Stimulated activated CD8-positive, alpha-beta memory T cell treated with anti-CD3 and anti-CD28 coated beads, Interleukin-7, amount 100 ng/mL, for 1 hour (primary cell): ENCODE results near the gene GAREM2.
"Not testable (repeated sequence)": the region's sequence is repeated elsewhere in the genome, so short reads cannot be mapped to it uniquely, and the experiment has no call there.

Source experiments
- DNase-seq, 2 donors: peaks; one replicate each; pipeline ENCODE4 v3.0.0-alpha.2; 2020; ENCODE audit warnings: low read depth in 2 of 2

GAREM2 gene

GRCh38 chr2:26172871-26173775 lies at the start of gene GAREM2:
GAREM2 (plus strand) TSS chr2:26173088; CDS start chr2:26173221, 133 bp downstream.
- DNase-seq, result no peak

DNA sequence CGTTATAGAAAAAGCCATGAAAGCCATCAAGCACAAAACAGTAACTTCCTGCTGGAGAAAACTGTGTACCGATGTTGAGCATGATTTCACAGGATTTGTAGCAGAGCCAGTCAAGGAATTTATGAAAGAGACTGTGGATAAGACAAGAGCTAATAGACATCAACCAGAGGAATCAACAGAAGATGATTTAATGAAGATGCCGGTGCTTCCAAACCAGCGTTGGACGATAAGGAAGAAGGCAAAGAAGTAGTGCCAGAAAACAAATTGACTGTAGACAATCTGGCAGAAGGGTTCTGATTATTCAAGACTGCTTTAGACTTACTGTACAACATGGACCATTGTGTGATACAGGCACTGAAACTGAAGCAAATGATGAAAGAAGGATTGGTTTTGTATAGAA lies 49.5 kb upstream of the GAREM2 start:
- no peak for DNase-seq

- DNase-seq, result no peak
Measured at GRCh38 chr2:26126074-26126473, 46.8 kb upstream of the GAREM2 start.

DNA sequence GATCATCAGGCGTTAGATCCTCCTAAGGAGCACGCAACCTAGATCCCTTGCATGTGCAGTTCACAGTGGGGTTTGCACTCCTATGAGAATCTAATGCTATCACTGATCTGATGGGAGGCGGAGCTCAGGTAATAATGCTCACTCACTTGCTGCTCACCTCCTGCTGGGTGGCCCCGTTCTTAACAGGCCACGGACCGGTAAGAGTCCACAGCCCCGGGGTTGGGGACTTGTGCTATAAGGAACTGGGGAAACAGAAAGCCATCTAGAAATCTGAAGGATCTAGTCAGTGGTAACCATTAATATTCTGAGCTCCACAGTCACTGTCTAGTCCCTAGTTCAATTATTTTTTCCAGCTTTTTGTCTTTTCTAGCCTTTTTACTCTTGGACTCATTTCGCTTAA lies 44.7 kb upstream of the GAREM2 start:
- no peak for DNase-seq

DNA sequence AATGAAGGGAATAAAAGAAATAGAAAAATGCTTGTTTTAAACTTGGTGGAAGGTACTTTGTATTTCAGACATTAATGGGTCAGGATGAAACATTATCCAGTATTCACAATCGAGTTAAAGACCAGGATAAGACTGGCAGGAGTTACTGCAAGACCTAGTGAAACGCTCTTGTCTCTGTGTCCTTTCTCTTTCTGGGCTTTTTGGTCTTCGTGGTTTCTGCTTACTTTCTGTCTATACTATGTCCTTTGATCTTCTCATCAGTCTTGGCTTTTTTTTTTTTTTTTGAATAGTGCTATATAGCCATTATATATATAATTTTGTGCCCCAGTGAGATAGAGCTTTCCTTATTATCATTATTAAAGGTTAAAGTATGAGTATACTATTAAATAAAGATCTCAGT lies 42.1 kb upstream of the GAREM2 start:
- no peak for DNase-seq

DNA sequence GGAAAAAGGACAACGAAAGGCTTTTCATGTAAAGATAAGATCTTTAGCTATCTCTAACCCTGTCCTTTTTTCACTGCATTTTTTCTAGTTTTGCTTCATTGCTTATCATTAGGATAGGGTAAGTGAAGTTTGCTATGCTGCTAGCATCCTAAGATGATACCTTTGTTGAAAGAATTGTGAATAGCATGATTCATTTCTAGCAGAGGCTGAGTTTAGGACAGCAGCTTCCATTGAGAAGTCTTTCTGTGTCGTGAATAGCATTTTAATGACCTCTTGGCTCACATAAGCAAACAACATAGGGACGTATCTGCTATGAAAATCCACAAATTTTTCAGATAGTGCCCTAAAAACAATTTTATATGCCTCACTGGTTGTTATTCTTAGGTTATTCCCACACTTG lies 36.4 kb upstream of the GAREM2 start:
- no peak for DNase-seq

GRCh38 chr2:26139269-26140183 lies 33.4 kb upstream of the GAREM2 start:
- DNase-seq, result no peak

DNA sequence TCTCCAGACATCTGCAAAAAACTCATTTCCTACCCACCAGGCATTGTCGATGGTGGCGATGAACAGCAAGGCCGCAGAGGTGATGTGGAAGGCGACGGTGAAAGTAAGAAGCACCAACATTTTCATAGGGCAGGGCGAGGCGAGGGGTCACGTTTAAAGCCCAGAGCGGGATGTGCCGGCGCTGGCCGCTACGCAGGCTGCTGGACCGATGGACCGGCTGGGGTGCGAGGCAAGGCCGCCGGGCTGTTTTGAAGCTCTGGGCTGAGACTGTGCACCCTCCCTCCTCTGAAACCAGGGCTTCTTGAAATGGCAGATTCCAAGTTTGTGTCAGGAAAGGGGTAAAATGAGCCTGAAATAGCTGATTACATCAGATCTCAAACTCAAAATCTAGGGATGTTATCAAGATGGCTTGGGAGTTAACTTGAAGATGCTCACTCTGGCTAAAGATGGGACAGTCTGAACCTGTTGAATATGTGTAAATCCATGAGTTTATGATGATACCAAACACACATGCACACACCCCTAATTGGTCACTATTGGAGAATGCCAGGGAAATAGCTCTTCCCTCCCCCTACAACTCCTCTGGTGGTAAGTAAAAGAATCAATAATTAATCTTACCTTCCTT lies 31.6 kb upstream of the GAREM2 start:
- no peak for DNase-seq

DNA sequence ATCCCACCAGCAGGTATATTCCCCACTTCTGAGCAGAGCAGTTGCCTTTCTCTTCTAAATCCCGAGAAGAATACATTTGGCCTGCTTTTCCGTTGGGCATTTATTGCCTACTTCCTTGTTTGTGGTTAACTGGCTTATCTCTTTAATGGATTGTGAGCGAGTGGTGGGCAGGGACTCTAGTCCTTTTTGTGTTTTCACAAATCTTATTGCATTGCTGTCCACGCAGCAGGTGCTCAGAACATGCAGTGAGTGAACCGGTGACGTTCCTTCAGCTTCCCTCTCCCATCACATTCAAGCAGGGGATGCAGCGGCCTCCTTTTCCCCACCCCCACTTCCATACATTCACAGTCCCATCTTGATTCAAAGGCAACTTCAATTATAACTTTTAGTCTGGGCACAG lies 28.9 kb upstream of the GAREM2 start:
- DNase-seq, result no peak

GRCh38 chr2:26144953-26145680 lies 27.8 kb upstream of the GAREM2 start:
- peak; percentile 13 for DNase-seq

GRCh38 chr2:26148501-26148900 lies 24.4 kb upstream of the GAREM2 start:
- DNase-seq, result no peak

DNA sequence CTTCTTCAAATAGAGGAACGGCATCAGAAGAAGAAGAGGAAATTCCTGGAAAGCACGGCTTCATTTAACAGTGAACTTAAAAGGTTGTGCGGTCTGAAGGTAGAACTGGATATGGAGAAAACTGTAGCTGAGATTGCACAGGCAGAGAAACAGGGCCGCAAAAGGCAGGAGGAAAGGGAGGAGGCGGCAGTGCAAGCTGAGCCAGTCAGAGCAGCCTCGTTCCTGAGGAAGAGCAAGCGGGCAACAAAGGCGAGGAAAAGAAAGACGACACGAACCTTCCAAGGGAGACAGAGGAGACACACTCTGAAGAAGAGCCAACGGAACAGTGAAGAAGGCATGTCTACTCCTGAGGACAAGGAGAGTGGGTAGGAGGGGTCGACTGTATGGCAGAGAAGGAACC lies 22.6 kb upstream of the GAREM2 start:
- no peak for DNase-seq

- DNase-seq, result no peak
Measured at GRCh38 chr2:26157580-26157979, 15.3 kb upstream of the GAREM2 start.

GRCh38 chr2:26161926-26162325 lies 11.0 kb upstream of the GAREM2 start:
- DNase-seq, result no peak

DNA sequence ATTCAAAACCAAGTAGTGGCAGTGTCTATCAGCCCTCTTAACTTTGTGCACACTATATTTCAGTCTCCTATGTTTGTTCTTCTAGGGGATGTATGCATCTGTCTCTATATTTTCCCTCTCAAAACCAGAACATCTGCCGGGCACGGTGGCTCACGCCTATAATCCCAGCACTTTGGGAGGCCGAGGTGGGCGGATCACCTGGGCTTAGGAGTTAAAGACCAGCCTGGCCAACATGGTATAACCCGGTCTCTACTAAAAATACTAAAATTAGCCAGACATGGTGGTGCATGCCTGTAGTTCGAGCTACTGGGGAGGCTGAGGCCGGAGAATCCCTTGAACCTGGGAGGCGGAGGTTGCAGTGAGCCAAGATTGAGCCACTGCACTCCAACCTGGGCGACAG lies 9.9 kb upstream of the GAREM2 start:
- DNase-seq, result no peak

- no peak for DNase-seq
Measured at GRCh38 chr2:26164231-26164630, 8.7 kb upstream of the GAREM2 start.

DNA sequence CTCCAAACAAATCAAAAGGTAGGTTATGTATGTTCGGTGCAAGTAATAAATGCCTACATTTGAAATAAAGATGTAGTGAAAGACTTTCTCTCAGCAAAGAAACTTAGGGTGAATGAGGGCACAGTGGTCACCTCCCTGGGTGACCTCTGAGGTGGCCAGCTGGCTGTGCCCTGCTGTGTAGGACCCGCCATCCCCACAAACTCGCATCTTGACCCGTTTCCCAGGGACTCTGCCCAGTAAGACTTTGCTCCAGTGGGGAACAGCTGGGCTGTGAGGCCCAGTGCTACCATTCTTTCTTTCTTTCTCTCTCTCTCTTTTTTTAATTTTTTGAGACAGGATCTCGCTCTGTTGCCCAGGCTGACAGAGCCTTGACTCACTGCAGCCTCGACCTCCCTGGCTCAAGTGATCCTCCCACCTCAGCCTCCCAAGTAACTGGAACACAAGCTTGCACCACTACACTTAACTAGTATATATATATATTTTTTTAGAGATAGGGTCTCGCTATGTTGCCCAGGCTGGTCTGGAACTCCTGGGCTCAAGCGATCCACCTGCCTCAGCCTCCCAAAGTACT lies 8.2 kb upstream of the GAREM2 start:
- DNase-seq, result no peak

GRCh38 chr2:26165403-26165802 lies 7.5 kb upstream of the GAREM2 start:
- DNase-seq, result no peak

- not testable (repeated sequence) for DNase-seq
Measured at GRCh38 chr2:26166541-26166940, 6.3 kb upstream of the GAREM2 start.

DNA sequence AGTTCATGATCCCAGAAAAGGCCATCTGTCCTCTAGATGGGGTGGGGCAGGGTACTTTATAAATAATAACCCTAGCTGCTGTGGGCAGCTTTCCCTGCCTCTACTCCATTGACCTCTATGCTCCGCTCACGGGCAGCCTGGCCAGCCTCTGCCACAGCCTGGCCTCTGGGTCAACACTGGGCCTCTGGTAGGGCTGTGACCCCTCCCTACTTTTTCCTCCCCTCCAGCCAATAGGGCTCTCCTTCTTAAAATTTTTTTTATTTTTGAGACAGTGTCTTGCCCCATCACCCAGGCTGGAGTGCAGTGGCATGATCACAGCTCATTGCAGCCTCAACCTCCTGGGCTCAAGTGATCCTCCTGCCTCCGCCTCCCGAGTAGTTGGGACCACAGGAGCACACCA lies 4.1 kb upstream of the GAREM2 start:
- DNase-seq, result no peak

GRCh38 chr2:26169226-26169625 lies 3.7 kb upstream of the GAREM2 start:
- no peak for DNase-seq
